Ishikawa (cell line): ENCODE data around the gene SLC29A1.

Experiments
- CEBPB ChIP-seq: IDR thresholded peaks from 2 replicates; pipeline ENCODE4 v1.6.1; 2012
- CREB1 ChIP-seq: IDR thresholded peaks from 2 replicates; pipeline ENCODE4 v1.6.1; 2012; ENCODE audit warnings: low read depth
- EGR1 ChIP-seq: IDR thresholded peaks from 2 replicates; pipeline ENCODE4 v1.6.1; 2012
- EP300 ChIP-seq: IDR thresholded peaks from 2 replicates; pipeline ENCODE4 v1.6.1; 2012; ENCODE audit warnings: borderline replicate concordance
- FOXM1 ChIP-seq: IDR thresholded peaks from 2 replicates; pipeline ENCODE4 v1.6.1; 2012; ENCODE audit warnings: low read depth, borderline replicate concordance
- NFIC ChIP-seq: IDR thresholded peaks from 2 replicates; pipeline ENCODE4 v1.6.1; 2012
- RAD21 ChIP-seq: IDR thresholded peaks from 2 replicates; pipeline ENCODE4 v1.6.1; 2012; ENCODE audit warnings: low read depth
- TAF1 ChIP-seq: IDR thresholded peaks from 2 replicates; pipeline ENCODE4 v1.6.1; 2012; ENCODE audit warnings: low read depth, mild to moderate bottlenecking
- TCF12 ChIP-seq: IDR thresholded peaks from 2 replicates; pipeline ENCODE4 v1.6.1; 2012; ENCODE audit warnings: low read depth
- TEAD4 ChIP-seq: IDR thresholded peaks from 2 replicates; pipeline ENCODE4 v1.6.1; 2012
- YY1 ChIP-seq: IDR thresholded peaks from 2 replicates; pipeline ENCODE4 v1.6.1; 2012; ENCODE audit warnings: low read depth
- ZBTB7A ChIP-seq: IDR thresholded peaks from 2 replicates; pipeline ENCODE4 v1.6.1; 2012; ENCODE audit warnings: low read depth
- TF ChIP-seq, protein P1 (sequence below): IDR thresholded peaks from 2 replicates; pipeline ENCODE4 v1.6.1; 2012; ENCODE audit warnings: low read depth, mild to moderate bottlenecking
- TF ChIP-seq, protein P2 (sequence below): IDR thresholded peaks from 2 replicates; pipeline ENCODE4 v1.6.1; 2012
- TF ChIP-seq, protein P3 (sequence below): IDR thresholded peaks from 2 replicates; pipeline ENCODE4 v1.6.1; 2012

SLC29A1 gene

GRCh38 chr6:44219815-44220784, 3.3 kb upstream of the SLC29A1 start:
- TF ChIP-seq TAF1 (no peak), EP300 (no peak), TCF12 (no peak), TEAD4 (no peak)
- TF ChIP-seq, protein P1, sequence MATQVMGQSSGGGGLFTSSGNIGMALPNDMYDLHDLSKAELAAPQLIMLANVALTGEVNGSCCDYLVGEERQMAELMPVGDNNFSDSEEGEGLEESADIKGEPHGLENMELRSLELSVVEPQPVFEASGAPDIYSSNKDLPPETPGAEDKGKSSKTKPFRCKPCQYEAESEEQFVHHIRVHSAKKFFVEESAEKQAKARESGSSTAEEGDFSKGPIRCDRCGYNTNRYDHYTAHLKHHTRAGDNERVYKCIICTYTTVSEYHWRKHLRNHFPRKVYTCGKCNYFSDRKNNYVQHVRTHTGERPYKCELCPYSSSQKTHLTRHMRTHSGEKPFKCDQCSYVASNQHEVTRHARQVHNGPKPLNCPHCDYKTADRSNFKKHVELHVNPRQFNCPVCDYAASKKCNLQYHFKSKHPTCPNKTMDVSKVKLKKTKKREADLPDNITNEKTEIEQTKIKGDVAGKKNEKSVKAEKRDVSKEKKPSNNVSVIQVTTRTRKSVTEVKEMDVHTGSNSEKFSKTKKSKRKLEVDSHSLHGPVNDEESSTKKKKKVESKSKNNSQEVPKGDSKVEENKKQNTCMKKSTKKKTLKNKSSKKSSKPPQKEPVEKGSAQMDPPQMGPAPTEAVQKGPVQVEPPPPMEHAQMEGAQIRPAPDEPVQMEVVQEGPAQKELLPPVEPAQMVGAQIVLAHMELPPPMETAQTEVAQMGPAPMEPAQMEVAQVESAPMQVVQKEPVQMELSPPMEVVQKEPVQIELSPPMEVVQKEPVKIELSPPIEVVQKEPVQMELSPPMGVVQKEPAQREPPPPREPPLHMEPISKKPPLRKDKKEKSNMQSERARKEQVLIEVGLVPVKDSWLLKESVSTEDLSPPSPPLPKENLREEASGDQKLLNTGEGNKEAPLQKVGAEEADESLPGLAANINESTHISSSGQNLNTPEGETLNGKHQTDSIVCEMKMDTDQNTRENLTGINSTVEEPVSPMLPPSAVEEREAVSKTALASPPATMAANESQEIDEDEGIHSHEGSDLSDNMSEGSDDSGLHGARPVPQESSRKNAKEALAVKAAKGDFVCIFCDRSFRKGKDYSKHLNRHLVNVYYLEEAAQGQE: no peak
- TF ChIP-seq, protein P2, sequence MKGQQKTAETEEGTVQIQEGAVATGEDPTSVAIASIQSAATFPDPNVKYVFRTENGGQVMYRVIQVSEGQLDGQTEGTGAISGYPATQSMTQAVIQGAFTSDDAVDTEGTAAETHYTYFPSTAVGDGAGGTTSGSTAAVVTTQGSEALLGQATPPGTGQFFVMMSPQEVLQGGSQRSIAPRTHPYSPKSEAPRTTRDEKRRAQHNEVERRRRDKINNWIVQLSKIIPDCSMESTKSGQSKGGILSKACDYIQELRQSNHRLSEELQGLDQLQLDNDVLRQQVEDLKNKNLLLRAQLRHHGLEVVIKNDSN: no peak

DNA sequence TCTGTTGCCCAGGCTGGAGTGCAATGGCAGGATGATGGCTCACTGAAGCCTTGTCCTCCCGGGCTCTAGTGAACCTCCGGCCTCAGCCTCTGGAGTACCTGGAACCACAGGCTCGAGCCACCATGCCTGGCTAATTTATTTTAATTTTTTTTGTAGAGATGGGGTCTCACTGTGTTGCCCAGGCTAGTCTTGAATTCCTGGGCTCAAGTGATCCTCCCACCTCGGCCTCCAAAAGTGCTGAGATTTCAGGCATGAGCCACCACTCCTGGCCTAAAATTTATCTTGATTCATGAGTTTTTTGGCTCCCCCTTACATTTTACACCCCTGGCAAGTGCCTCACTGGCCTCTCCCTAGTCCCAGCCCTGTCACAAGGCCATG, 2.5 kb upstream of the SLC29A1 start:
- TF ChIP-seq TEAD4 (no peak), ZBTB7A (no peak), EP300 (no peak), RAD21 (no peak), NFIC (no peak), TCF12 (no peak), CEBPB (no peak), TAF1 (no peak), YY1 (no peak)
- TF ChIP-seq, protein P3, sequence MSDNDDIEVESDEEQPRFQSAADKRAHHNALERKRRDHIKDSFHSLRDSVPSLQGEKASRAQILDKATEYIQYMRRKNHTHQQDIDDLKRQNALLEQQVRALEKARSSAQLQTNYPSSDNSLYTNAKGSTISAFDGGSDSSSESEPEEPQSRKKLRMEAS: no peak
- TF ChIP-seq, protein P2: no peak

DNA sequence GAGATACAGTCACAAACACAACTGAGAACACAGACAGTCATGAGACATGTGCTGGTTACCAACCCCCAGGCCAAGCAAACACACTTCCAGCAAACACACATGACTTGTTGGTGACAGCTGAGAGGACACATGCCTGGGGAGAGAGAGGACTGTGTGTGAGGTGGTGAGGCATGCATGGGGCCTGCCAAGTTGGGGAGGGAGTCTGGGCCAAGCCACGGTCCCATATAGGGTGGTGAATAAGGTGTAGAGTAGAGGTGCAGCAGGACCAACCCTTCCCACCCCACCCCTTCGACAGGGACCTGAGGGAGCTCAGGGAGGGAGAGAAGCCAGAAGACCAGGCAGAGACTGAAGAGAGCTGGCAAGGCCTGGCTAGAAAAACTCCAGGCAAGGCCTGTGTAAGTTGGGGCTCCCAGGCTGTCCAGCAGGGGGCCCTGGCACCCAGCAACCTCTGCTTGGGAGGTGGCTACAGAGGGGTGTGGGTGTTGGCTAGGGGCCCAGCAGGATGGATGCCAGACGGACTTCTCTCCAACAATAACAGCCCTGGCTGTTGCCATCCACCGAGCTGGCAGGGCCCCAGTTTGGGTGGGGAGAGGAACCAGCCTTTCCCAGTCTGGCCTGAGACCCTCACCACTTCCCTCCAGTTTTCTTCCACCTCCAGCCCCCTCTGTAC, 2.0 kb upstream of the SLC29A1 start:
- TF ChIP-seq, protein P1: no peak
- peak; percentile 97 for TF ChIP-seq ZBTB7A
- TF ChIP-seq, protein P2: 0 out of 2 replicates have a peak, but pooled peaks have one; percentile 17
- TF ChIP-seq NFIC: peak; percentile 99
- 0 out of 2 replicates have a peak, but pooled peaks have one; percentile 25 for TF ChIP-seq CEBPB
- TF ChIP-seq, protein P3: peak; percentile 81
- no peak for TF ChIP-seq TAF1
- peak; percentile 55; the same call in 1 of the 2 replicates for TF ChIP-seq RAD21
- peak; percentile 86 for TF ChIP-seq TCF12
- TF ChIP-seq CREB1: no peak
- TF ChIP-seq TEAD4: peak; percentile 50
- no peak for TF ChIP-seq YY1
- TF ChIP-seq EP300: peak; percentile 85
- peak; percentile 74; the same call in 1 of the 2 replicates for TF ChIP-seq FOXM1
- no peak for TF ChIP-seq EGR1

GRCh38 chr6:44221961-44222335, 1.4 kb upstream of the SLC29A1 start:
- no peak for TF ChIP-seq EGR1
- no peak for TF ChIP-seq CREB1
- TF ChIP-seq, protein P1: no peak
